ENCODE data around the gene CLIC5.

DNA sequence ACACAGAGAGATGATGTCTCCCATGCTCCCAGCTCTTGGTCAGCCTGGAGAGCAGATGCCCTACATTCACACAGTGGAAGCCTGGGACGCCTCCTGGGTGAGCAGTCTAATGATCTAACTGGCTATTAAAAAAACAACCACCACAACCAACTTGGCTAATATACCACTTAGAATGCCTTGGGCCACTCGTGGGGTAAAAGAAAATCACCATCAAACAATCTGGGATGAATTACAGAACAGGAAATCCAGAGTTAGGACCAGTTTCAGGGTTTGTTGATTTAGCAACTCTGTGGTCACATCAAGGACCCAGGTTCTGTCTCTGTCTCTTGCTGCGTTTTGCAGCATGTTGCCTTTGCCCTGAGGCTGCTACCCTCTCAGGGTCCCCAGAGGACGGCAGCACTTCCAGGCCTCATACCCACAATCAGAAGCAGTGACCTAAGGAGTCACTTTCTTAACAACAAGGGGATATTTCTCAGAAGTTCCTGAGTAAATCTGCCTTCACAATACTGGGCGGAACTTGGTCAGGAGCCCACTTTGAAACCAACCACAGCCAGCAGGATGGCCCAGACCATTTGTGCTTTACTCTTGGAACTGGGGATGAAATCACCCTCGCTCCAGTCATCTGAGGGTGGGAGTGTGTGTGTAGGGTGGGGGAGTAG, 118.7 kb downstream of the CLIC5 start:
- TF ChIP-seq, protein P1, sequence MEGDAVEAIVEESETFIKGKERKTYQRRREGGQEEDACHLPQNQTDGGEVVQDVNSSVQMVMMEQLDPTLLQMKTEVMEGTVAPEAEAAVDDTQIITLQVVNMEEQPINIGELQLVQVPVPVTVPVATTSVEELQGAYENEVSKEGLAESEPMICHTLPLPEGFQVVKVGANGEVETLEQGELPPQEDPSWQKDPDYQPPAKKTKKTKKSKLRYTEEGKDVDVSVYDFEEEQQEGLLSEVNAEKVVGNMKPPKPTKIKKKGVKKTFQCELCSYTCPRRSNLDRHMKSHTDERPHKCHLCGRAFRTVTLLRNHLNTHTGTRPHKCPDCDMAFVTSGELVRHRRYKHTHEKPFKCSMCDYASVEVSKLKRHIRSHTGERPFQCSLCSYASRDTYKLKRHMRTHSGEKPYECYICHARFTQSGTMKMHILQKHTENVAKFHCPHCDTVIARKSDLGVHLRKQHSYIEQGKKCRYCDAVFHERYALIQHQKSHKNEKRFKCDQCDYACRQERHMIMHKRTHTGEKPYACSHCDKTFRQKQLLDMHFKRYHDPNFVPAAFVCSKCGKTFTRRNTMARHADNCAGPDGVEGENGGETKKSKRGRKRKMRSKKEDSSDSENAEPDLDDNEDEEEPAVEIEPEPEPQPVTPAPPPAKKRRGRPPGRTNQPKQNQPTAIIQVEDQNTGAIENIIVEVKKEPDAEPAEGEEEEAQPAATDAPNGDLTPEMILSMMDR (conservative IDR thresholded peaks at IDR 0.05; ENCODE audit: low read length) = no peak
- no peak for TF ChIP-seq EZH2phosphoT487 (IDR thresholded peaks at IDR 0.05; ENCODE audit: borderline replicate concordance, low read depth, low read length)
